SJCRH30 (cell line): ENCODE measurements around the gene COL21A1. TPM values are rescaled to one million over a fixed set of nuclear protein-coding genes. Genes with fewer than 3 reads are reported as not detected.
A peak's percentile ranks its signal among the peaks of the same experiment; 100 is the strongest.

ENCODE experiments used
- DNase-seq, 2 experiments: peaks; one replicate each; pipeline ENCODE4 v3.0.0-alpha.2; 2015 to 2020
- H3K27ac ChIP-seq: fragments of 250-450 bp; sonication (Bioruptor Pico); 2 replicates; pipeline ENCODE4 v1.5.1; 2020; ENCODE audit warnings: mild to moderate bottlenecking, moderate library complexity
- H3K27me3 ChIP-seq: fragments of 250-450 bp; sonication (Bioruptor Pico); 2 replicates; pipeline ENCODE4 v1.5.1; 2020; ENCODE audit warnings: mild to moderate bottlenecking, moderate library complexity
- H3K36me3 ChIP-seq: fragments of 250-450 bp; sonication (Bioruptor Pico); 2 replicates; pipeline ENCODE4 v1.5.1; 2020; ENCODE audit warnings: mild to moderate bottlenecking, moderate library complexity
- H3K4me1 ChIP-seq: fragments of 250-450 bp; sonication (Bioruptor Pico); 2 replicates; pipeline ENCODE4 v1.5.1; 2020; ENCODE audit warnings: mild to moderate bottlenecking, moderate library complexity
- H3K4me3 ChIP-seq: fragments of 250-450 bp; sonication (Bioruptor Pico); 2 replicates; pipeline ENCODE4 v1.5.1; 2020; ENCODE audit warnings: mild to moderate bottlenecking, moderate library complexity
- H3K9me3 ChIP-seq: fragments of 250-450 bp; sonication (Bioruptor Pico); replicated peaks from 2 replicates; pipeline ENCODE4 v1.5.1; 2020; ENCODE audit warnings: mild to moderate bottlenecking, moderate library complexity
- total RNA-seq: library from RNA; depleted of rRNA; stranded (reverse); fragments of >200 nt; shearing (Covaris generic); gene quantifications from 2 replicates; pipeline ENCODE4 v1.2.3, GENCODE V29; 2014

Gene COL21A1
- total RNA-seq, 1 experiment from 2014 or later, result 1.6 TPM

DNA sequence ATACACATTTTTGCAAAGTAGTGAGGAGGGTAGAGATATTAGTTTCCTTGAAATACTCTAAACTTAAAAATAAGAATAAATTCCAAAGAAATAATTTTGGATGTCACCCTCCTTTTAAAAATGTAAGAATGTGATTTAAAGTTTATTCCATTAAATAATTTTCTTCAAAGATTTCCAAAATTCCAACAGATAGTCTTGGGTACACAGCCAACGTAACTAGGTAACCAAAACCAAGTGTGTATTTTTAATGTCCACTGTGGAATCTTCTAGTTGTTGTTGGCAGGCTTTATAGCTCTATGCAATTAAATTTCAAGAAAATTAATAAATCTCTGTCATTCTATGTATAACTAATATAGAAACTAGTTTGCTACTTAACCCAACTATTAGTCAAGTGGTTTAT lies 101.3 kb downstream of the COL21A1 start:
- Histone ChIP-seq H3K36me3 (no peaks in the 10 kb centered on the region), H3K4me1 (no peaks in the 10 kb centered on the region), H3K9me3 (no peaks in the 10 kb centered on the region), H3K4me3 (no peak overlapping the region), H3K27ac (no peak overlapping the region), H3K27me3 (no peaks in the 10 kb centered on the region)
- no peak for DNase-seq

DNA sequence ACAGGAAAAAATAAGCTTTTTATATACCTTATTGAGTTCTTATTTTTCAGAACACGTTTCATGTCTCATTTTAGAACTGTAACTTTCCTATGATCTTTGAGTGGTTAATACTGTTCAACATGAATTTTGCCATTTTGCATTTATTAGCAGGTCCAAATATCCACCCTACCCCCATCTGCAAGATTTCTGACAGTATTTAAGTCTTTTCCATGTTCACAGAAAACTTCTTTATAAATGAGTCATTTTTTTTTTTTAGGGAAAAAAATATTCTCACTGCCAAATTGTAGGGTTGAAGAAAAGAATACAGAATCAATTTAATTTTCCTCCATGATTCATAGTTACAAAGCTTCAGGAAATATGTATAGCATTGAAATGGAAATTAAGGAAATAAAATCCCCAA lies 101.8 kb downstream of the COL21A1 start:
- Histone ChIP-seq H3K27me3 (no peaks in the 10 kb centered on the region), H3K4me1 (no peaks in the 10 kb centered on the region), H3K27ac (no peak overlapping the region), H3K4me3 (no peak overlapping the region), H3K9me3 (no peaks in the 10 kb centered on the region), H3K36me3 (no peaks in the 10 kb centered on the region)
- no peak for DNase-seq

DNA sequence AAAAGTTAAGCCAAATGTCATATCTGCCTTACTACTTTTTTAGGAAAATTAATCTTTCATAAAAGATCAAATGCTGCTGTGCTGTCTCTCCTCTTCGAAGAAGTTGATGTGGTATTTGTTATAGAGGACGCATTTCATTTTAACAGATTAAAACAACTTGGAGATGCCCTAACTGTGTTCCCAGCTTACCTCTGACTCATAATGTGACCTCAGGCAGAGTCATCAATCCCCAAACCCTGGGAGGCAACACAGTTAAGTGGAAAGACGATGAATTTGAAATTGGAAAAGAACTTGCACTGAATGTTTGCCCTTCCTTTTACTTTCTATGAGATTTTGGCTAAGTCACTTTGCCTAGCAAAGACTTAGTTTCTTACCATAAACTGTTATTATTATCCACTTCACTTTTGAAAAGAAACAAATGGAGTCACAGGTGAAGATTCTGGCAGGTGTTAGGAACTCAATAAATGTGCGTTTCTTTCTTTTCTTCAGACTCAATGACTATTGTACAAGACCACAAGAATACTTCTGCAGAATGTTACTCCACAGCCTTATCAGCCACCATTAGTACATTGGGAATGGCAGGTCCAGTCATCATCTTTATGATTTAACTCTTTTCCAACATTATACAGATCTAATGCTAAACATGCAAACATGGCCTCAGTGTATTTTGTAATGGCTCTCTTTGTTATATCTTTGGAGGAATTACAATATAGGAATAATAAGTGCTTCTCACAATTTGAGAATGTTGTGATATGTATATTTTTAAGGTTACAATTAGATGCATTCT lies 102.6 kb downstream of the COL21A1 start:
- no peak overlapping the region for H3K27ac ChIP-seq
- DNase-seq, result no peak
- no peaks in the 10 kb centered on the region for H3K27me3 ChIP-seq

DNA sequence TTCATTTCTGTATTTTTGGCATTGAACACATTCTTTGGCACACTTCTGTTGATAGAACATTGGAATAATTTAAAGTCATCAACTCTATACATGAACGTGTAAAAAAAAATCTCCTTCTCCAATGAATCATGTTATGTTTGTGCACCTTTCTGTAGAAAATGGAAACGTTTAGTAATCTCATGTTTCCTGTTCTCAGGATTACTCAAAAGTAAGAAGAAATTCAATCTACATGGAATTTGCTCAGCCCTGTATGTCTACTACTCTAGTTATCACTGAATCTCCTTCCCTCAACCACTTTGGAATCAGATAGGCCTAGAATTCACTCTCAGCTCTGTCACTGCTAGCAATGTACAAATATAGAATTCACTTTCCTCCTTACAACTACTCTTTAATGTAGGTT lies 103.6 kb downstream of the COL21A1 start:
- DNase-seq, result no peak
- no peak overlapping the region for H3K27ac ChIP-seq

More for the DNA sequence above, 102.6 kb downstream of the COL21A1 start:
- H3K4me1 ChIP-seq, result no peaks in the 10 kb centered on the region
- H3K9me3 ChIP-seq, result no peaks in the 10 kb centered on the region
- H3K36me3 ChIP-seq, result no peaks in the 10 kb centered on the region
- H3K4me3 ChIP-seq, result no peak overlapping the region

DNA sequence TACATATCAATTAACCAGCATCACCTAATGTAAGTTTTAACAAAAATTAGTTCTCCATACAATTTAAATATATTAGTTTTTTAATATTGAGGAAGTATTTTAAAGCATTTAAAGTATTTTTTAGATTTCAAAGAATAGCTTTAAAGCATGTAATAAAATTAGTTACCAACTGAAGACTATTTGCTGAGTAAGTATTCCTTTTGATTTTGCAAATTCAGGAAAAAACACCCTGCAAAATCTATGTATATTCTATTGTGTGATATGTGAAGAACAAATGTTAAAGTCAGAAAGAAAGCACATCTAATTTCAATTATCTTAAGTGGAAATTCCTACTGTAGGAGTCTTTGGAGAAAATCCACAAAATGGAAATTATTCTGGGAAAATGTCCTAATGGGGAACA lies 107.3 kb downstream of the COL21A1 start:
- DNase-seq, result no peak
- Histone ChIP-seq H3K9me3 (no peaks in the 10 kb centered on the region), H3K36me3 (no peaks in the 10 kb centered on the region), H3K27ac (no peak overlapping the region), H3K4me3 (no peak overlapping the region), H3K27me3 (no peaks in the 10 kb centered on the region), H3K4me1 (no peaks in the 10 kb centered on the region)

More for the DNA sequence above, 103.6 kb downstream of the COL21A1 start:
- no peaks in the 10 kb centered on the region for H3K9me3 ChIP-seq
- H3K27me3 ChIP-seq, result no peaks in the 10 kb centered on the region
- no peak overlapping the region for H3K4me3 ChIP-seq
- no peaks in the 10 kb centered on the region for H3K4me1 ChIP-seq
- H3K36me3 ChIP-seq, result no peaks in the 10 kb centered on the region

DNA sequence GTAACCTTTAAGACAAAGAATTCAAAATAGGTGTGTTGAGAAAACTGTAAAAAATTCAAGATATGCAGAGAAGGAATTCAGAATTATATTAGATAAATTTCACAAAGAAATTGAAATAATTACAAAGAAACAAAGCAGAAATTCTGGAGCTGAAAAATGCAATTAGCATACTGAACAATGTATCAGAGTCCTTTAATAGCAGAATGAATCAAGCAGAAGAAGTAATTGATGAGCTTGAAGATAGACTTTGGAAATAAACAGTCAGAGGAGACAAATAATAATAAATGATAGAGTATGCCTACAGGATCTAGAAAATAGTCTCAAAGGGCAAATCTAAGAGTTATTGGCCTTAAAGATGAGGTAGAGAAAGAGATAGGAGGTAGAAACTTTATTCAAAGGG lies 131.7 kb downstream of the COL21A1 start:
- Histone ChIP-seq H3K9me3 (peaks cover 4% of the 10 kb centered on the region; the same call in 1 of the 2 replicates), H3K27ac (no peak overlapping the region), H3K4me1 (no peaks in the 10 kb centered on the region), H3K36me3 (no peaks in the 10 kb centered on the region), H3K27me3 (no peaks in the 10 kb centered on the region), H3K4me3 (no peak overlapping the region)
- no peak for DNase-seq

DNA sequence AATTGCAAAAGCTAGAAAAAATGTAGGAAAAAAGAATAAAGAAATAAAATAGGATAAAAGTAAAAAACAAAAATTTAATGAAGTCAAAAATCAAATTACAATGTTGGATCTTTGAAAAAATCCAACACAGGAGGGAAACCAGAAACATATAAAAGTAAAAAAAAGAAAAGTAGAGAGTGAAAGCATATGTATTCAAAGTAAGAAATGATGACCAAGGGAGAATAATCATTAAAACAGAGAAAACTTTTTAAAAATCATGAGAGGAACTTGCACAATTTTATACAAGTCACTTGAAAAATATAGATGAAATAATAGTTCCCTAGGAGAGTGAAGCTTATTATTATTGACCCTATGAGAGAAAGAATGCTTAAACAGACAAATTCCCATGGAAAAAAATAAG lies 138.2 kb downstream of the COL21A1 start:
- Histone ChIP-seq H3K4me1 (no peaks in the 10 kb centered on the region), H3K9me3 (no peaks in the 10 kb centered on the region), H3K27me3 (no peaks in the 10 kb centered on the region), H3K4me3 (no peak overlapping the region), H3K36me3 (no peaks in the 10 kb centered on the region), H3K27ac (no peak overlapping the region)
- DNase-seq, result no peak

DNA sequence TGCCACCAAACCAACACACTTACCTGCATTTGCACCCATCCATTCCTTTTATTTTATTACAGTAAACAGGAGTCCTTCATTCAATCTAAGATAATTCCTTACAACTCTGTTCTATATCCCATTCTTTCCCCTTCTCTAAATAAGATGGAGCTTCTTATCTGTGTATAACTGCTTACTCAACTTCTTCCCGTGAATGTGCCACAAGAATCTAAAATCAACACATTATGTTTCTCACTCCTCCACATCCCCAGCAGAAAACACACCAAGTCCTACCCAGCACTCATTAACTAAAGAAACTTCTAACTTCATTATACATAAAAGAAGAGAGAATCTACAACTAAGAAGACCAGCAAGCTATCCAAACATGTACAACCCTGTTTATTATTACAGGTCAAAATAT lies 141.1 kb downstream of the COL21A1 start:
- no peaks in the 10 kb centered on the region for H3K36me3 ChIP-seq
- no peaks in the 10 kb centered on the region for H3K27me3 ChIP-seq
- H3K4me3 ChIP-seq, result no peak overlapping the region
- H3K27ac ChIP-seq, result no peak overlapping the region
- H3K4me1 ChIP-seq, result peaks cover 17% of the 10 kb centered on the region
- no peaks in the 10 kb centered on the region for H3K9me3 ChIP-seq
- no peak for DNase-seq

DNA sequence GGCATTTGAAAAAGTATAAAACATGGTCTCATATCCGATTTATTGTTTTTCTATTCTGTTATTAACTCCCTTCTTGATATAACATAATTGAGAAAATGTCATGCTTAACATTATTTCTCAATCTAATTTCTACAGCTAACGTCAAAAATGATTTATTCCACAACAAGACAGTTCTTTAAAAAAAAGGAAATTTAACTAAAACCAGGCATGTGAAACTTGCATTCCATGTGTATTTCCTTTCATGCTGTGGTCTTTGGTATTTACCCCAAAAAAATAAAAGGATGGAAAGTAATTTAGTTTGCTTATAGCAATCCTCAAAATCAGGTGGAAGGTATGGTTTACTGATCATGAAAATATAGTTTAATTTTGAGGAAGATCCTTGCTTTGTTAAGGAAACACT lies 142.8 kb downstream of the COL21A1 start:
- Histone ChIP-seq H3K4me3 (no peak overlapping the region), H3K27me3 (no peaks in the 10 kb centered on the region), H3K9me3 (no peaks in the 10 kb centered on the region), H3K27ac (no peak overlapping the region), H3K4me1 (peaks cover 23% of the 10 kb centered on the region), H3K36me3 (no peaks in the 10 kb centered on the region)
- DNase-seq, result no peak

DNA sequence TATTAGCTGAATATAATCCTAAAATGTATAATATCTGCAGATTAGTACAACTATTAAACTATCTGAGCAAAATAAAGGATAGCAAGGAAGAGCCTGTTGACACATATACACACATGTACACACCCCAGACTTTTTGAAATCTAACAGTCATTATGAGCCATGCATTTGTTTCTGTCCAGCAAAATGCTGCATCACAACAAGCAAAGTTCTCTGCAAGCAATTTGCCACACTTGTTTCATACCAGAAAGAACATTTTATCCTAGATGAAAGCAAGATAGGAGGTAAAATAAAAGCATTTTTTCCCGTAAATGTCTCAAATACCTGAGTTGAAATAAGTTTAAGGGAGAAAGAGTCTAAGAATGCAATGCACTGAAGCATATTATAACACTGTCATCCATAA lies 145.2 kb downstream of the COL21A1 start:
- Histone ChIP-seq H3K36me3 (no peaks in the 10 kb centered on the region), H3K4me3 (no peak overlapping the region), H3K27me3 (no peaks in the 10 kb centered on the region), H3K4me1 (peaks cover 23% of the 10 kb centered on the region), H3K27ac (no peak overlapping the region), H3K9me3 (no peaks in the 10 kb centered on the region)
- no peak for DNase-seq

DNA sequence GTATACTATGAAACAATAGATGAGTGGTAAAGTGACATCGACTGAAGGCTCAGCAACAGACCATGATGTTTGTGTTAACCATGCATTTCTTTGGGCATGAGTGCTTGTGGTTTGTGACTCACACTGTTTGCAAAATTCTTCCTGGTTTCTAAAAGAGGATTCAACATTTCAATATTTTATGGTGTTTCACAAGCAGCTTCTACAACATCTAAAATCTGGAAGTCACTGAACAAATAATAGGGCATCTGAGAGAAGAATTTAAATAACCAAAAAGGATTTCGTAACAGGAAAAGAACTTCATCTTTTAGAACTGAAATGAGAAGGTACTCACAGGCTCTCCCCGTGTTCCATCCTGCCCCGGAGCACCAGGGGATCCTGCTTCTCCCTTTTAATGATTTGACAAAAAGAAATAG lies 146.2 kb downstream of the COL21A1 start:
- no peaks in the 10 kb centered on the region for H3K27me3 ChIP-seq
- no peaks in the 10 kb centered on the region for H3K9me3 ChIP-seq
- no peak overlapping the region for H3K4me3 ChIP-seq
- no peaks in the 10 kb centered on the region for H3K36me3 ChIP-seq
- peak; percentile 13 to 59 for DNase-seq
- peak overlapping the region; percentile 35 for H3K27ac ChIP-seq
- H3K4me1 ChIP-seq, result peaks cover 23% of the 10 kb centered on the region

DNA sequence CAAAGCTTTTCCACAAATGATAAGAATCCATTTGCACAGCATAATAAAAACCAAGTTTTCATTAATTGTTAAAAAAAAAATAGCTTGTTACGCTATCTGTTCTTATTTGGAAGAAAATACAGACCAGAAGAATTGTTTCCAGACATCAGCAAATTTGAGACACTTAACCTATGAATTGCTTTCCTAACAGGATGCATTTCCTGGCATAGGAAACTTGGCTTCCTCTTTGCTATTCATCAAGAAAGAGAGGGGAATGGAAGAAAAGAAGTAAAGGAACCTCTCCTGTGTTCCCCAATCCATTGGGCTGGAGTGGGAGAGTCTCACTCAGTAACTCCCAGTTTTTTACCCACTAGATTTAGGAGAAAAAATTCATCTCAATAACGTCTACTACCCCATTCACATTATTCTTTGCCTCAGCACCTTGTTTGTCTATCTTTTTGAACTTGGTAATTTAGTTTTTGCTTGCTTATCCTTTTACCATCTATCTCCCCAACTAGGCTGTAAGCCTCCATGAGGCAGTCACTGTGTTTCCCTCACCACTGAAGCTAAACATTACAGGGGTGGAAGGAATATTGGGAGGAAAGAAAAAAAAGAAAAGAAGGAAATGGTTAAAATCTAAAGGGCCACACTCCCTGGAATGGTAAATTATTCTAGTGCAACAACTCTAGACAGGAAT lies 150.3 kb downstream of the COL21A1 start:
- H3K27me3 ChIP-seq, result no peaks in the 10 kb centered on the region
- H3K9me3 ChIP-seq, result peaks cover 8% of the 10 kb centered on the region; the same call in 1 of the 2 replicates
- H3K4me3 ChIP-seq, result no peak overlapping the region
- H3K4me1 ChIP-seq, result peaks cover 17% of the 10 kb centered on the region
- DNase-seq, result peak in 1 of 2 experiments; percentile 12
- no peaks in the 10 kb centered on the region for H3K36me3 ChIP-seq
- H3K27ac ChIP-seq, result no peak overlapping the region

DNA sequence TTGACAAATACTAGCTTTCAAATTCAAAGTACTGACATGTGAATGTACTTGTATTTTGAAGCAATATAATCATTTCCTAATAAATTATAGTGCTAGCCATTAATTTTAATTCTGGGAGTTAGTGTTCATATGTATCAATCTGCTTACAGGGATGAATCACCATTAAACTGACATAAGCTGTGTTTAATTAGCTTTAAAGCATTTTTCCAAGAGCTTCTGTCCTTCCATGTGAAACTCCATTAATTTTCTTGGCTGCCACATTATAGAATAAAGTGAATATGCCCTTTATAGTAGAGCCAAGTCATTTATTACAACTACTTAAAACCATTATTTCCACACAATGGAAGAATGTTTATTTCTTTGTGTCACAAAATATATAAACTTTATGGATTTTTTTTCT lies 150.8 kb downstream of the COL21A1 start:
- Histone ChIP-seq H3K27ac (no peak overlapping the region), H3K4me1 (peaks cover 17% of the 10 kb centered on the region), H3K27me3 (no peaks in the 10 kb centered on the region), H3K9me3 (peaks cover 8% of the 10 kb centered on the region; the same call in 1 of the 2 replicates), H3K36me3 (no peaks in the 10 kb centered on the region), H3K4me3 (no peak overlapping the region)
- DNase-seq, result no peak

DNA sequence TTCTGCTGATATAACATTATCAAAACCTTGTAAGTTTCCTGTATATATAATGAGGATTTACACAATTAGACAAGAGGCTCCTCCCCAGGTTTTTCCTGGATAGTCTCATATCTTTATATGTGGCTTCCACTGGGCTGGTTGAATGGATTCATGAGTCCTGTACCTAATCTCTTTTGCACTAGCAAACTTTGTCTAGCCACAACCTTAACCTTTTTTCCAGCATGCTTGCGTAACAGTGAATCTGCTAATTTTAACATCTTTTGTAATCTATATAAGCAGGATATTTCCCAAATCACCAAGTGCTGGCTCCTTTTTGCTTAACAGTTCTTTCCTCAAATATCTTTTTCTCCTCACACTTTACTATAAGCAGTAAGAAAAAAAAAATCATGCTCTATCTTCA lies 153.6 kb downstream of the COL21A1 start:
- Histone ChIP-seq H3K27ac (no peak overlapping the region), H3K9me3 (peaks cover 8% of the 10 kb centered on the region; the same call in 1 of the 2 replicates), H3K4me1 (peaks cover 17% of the 10 kb centered on the region), H3K27me3 (no peaks in the 10 kb centered on the region), H3K4me3 (no peak overlapping the region), H3K36me3 (no peaks in the 10 kb centered on the region)
- no peak for DNase-seq

DNA sequence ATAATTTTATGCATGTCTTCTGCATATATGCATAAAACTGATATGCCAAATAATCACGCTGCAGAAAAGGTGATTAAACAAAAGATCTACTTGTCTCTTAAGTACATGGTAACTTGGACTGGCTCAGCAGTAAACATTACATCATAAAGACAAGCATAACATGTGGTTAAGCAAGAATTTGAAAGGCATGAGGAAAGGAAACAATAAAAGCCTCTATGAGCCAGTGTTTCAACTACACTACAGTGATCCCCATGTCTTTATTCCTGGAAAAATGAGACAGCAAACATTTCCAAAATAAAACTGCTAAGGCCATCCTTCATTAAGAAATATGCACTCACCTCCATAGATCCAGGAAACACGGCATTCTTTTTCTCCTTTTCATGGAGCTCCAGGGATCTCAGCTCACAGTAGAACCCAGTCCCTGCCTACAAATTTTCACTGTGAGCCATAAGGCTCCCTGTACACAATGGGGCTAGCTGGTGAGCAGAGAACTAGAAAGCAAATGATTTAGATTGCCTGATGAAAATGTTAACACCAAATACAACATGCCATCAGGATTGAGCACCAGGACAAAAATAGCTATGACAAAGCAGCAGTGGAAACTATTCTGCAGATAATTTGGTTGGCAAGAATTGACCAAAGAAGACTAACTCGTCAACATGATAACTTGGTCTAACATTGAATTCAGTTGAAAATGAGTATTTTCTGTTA lies 156.1 kb downstream of the COL21A1 start:
- Histone ChIP-seq H3K4me1 (peaks cover 17% of the 10 kb centered on the region), H3K36me3 (no peaks in the 10 kb centered on the region), H3K9me3 (peaks cover 8% of the 10 kb centered on the region; the same call in 1 of the 2 replicates), H3K4me3 (peak overlapping the region; percentile 26), H3K27ac (peak overlapping the region; percentile 94), H3K27me3 (no peaks in the 10 kb centered on the region)
- DNase-seq, result peak; percentile 43 to 81
